GM18858 (cell line): ENCODE results near the gene WDR4.
"Not testable (repeated sequence)": the region's sequence is repeated elsewhere in the genome, so short reads cannot be mapped to it uniquely, and the experiment has no call there.

Experiments used
- ATAC-seq: cut with Tn5 transposase; IDR thresholded peaks from one replicate; pipeline ENCODE4 v1.9.1; 2021; ENCODE audit not compliant: unreplicated experiment

WDR4 gene

DNA sequence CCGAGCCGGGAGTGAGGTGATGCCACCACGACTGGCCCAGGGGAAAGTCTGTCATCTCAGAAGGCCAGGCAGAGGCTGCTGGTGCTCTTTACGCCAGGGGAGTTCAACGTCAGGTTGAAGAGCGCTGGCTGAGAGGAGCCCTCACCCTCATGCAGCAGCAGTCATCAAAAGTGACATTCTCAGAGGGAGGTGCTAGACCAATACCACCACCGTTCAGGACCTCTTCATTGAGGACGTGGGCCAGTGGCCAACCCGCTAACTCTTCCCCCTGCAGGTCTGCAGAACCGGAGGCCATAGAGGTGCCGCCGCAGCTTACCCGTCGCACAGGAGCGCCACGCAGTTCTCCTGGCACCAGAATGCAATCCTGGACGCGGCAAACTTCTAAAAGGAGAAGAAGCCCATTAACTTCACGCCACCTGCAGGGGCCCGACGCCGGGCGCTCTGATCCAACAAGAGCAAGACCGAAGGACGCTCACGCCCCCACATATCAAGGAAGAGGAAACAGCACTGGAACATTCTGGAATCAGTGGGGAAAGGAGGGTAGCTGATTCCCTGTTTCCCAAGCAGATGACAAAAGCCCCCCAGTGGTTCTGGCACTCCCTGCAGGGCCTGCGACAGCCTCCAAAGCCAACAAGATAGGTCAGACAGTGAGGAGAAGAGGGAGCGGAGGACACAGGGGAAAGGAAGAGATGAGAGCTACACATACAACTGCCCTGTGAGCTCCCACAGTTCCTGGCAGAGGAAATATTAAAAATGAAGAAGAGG, 24.9 kb downstream of the WDR4 start:
- no peak for ATAC-seq

DNA sequence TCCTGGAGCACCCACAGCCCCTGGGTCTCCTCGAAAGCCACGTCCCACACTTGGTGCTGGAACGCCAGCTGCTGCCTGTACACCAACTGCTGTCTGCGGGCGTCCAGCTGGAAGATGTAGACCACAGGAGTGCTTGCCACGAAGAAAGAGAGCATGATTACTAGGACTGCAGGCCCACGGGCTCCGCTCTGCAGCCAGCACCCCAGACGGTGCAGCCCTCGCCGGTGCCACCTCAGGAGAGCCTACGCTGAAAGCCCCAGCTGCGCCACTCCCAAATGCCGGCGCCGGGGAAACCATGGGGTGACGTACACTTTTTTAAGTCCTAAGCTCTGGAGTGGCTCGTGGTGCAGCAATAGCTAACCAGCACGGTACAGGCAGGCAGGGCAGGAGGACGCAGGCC, 25.7 kb downstream of the WDR4 start:
- no peak for ATAC-seq

DNA sequence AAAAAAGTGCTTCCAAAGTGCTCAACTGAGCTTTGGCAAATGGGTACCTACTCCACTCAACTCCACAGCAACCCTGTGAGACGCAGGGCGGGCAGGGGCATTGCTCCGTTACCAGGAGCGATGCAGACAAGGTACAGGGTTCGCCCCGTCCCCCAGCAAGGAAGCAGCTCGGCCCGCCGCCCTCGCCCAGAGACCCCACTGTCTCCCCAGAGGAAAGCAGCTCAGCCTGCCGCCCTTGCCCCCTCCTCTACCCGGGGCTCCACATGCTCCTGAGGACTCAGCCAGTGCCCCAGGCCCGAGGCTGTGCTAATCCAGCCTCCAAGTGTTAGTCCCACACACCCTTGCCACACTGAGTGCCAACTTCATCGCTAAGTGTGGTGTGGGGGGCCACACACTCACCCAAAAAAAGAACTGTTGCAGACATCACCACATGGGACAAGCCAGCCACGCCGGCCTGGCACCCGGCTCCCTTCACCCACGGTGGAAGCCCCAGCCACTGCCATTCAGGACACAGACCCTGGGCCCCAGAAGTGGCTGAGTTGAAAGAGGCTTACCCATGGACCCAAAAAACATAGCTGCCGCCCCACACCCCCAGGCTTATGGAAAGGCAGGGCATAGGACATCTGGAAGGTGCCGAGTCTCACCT, 26.3 kb downstream of the WDR4 start:
- ATAC-seq = no peak

DNA sequence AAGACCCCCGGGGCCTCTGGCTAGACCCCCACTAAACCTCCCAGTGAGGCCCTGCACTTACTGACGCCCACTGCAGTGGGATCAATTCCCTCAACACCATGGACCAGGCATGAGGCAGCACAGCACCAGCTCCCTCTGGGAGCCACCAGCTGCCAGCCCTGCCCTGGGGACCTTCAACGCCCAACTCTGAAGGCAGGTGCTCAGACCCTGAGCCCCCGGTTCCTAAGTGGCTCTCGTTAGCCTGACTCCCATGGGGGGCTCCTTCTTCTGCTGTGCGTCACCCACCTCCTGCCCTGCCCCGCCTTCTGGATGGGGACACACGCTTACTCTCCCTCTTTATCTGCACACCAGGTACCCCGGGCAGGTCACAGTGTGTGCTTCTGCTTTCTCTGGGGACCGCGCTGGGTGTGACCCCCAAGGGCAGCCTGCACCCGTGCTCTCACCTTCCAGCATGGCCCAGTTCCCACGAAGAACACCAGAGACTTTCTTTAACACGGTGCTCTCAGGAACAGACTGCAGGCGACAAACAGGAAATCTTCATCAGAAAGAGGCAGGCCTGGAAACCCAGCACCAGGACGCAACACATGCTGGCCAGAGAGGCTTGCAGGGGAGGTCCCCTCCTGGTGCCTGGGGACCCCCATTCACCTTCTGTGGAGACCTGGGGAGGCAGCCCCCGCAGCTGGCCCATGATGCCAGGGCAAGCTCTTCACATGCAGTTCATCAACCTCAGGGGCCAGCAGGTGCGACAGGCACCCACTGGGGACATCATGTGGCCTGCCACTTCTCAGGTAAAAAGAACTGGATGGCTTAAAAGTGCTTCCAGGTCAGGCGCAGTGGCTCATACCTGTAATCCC, 27.3 kb downstream of the WDR4 start:
- ATAC-seq = no peak

DNA sequence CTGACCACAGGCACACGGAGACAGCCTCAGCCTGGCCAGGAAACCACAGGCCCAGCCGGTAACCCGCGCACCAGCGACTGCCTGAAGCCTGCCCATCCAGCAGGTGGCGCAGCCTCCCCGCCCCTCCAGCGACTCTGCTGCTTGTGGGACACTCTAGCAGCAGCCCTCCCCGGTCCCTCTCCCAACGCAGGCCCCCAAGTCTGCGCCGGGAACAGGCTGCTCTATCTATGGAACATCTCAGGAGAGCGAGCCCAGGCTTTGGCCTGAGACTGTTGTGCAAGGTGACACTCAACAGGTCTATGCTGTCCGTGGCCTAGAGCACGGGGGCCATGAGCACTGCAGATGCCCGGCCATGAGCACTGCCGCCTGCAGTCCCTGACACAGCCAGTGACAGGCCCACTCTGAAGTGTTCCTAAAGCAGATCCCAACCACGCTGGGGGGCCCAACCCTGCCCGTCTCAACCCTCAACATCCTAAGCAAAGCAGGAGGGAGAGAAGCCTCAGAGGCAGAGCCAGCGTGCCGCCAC, 28.4 kb downstream of the WDR4 start:
- no peak for ATAC-seq

DNA sequence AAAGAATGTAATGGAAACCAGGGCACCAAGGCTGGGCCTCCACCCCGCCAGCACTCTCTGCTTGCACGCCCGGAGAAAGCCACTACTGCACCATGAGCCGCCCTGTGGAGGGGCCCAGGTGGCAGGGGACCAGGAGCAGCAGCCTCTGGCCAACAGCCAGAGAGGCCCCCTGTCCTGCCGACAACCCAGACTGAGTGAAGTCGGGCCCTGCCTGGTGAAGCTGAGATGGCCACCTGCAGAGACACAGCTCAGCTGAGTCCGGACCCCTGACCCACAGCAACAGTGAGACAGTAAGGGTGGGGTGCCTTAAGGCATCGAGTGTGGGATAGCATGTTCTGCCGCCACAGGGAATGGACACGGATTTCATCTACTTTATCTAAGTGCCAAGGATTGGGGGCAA, 28.9 kb downstream of the WDR4 start:
- ATAC-seq = no peak

DNA sequence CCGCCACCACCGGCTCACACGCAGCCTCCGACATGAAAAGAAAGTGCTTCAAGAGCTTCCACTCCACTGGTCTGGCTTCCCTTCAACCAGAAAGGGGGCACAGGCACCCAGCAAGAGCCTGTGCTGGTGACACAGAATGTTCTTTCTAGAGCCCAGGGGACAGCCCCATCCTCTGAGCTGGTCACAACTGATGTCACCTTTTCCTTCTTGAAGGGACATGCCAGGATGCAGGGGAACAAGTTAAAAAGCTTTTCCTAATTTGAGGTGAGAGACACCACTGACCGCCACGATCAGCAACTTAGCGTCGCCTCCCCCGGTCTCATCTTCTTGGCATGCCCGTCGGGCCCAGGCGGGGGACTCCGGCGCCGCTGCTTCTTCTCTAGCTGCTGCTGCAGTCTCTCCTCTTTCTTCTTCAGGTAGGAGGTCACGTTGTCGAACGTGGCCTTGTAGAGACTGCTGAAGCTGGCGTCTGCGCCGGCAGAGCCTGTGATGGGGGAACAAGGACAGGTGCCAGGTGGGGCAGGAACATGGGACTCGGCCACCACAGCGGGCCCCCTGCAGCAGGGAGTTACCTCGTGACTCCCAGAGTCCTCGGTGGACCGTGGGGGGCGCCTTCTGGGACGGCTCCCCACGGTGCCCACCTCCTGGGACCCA, 29.5 kb downstream of the WDR4 start:
- no peak for ATAC-seq

DNA sequence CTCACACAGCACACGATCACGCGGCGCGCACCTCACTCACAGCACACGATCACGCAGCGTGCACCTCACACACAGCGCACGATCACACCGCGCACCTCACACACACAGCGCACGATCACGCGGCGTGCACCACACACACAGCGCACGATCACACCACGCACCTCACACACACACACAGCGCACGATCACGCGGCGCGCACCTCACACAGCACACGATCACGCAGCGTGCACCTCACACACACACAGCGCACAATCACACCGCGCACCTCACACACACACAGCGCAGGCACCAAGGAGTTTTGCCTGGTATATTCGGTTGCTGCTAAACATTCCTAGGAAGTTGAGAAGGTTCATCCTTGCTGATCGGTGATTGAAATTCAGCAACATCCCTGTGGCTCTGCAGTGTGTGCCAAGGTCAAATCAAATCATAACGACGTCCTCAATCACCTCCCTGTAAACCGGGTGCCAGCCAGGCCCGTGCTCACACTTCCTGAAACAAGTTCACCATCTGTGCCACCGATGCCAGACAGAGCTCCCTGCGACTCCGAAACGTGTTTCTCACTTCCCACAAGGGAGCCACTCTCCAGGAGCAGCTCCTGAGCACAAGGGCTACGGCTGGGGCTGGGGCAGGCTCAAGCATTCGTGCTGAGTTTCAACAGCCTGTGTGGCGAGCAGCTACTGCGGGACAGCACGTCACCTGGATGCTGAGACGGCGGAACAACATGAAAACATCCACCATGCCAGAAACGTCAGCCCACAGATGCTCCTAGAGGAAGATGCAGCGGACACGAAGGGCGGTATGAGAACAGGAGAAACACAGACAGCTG, 30.2 kb downstream of the WDR4 start:
- no peak for ATAC-seq

DNA sequence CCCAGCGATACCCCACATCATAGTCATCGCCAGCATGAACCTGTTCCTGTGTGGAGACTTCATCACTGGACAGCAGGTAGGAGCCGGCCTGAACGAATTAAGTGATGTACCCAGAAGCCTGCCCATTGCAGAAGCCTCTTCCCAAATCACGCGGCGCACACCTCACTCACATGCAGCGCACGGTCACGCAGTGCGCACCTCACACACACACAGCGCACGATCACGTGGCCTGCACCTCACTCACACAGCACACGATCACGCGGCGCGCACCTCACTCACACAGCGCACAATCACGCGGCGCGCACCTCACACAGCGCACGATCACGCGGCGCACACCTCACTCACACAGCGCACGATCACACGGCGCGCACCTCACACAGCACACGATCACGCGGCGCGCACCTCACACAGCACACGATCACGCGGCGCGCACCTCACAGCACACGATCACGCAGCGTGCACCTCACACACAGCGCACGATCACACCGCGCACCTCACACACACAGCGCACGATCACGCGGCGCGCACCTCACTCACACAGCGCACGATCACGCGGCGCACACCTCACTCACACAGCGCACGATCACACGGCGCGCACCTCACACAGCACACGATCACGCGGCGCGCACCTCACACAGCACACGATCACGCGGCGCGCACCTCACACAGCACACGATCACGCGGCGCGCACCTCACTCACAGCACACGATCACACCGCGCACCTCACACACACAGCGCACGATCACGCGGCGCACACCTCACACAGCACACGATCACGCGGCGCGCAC, 31.0 kb downstream of the WDR4 start:
- ATAC-seq = not testable (repeated sequence)

DNA sequence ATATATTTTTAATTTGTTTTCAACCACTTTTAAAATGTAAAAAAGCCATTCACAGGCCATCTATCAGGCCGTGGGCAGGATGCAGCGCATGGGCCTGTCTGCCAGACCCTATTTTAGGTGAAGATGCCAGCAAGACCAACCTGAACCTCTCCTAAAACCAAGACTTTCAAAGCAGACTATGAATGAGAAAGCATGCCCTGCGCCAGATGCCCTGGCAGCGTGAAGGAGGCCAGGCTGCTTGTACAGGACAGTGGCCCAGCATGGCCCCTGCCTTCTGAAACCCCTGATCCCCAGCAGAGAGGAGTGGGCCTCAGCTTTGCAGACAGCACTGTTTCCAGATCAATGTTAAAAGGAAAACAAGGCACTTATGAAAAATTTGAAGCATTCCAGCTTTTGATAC, 31.6 kb downstream of the WDR4 start:
- ATAC-seq = no peak

DNA sequence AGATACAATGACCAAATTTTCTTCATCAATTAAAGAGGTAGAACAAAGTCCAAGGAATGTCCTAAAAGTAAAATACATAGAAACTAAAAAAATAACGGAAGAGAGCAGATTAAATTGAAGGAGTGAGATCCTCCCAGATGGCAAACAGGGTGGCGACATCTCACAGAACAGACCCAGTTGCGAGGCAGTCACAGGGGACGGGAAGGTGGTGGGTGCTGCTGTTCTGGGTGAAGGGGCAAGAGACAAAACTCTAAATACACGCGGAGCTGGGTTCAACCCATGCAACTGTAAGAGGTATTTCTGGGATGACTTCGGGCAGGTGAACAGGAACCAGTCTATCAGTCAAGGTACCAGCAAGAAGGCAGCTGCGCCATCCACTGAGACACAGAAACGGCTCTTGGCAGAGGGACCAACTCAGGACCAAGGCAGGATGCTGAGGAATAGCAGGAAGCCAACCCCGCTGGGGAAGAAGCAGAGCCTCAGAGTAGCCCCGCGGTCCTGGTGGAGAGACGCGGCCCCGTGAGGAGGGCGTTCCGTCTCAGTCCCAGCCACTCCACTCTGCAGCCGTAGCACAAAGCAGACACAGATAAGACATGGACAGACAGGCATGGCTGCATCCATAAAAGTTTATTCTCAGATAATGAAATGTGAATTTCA, 32.2 kb downstream of the WDR4 start:
- no peak for ATAC-seq

DNA sequence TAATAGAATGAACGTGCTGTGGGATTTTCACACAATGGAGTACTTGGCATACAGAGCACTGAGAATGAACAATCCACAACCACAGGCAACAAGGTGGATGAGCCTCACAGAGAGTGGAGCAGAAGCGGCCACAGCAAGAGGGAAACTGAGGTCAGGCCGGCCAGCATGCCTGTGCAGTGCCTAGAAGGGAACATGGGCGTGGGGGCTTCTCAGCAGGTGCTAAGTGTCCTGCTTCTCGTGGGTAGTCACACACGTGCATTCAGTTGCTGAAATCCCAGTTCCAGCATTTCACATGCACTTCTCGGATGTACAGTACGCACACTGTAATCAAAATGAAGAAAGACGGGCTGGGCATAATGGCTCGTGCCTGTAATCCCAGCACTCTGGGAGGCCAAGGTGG, 33.1 kb downstream of the WDR4 start:
- no peak for ATAC-seq

DNA sequence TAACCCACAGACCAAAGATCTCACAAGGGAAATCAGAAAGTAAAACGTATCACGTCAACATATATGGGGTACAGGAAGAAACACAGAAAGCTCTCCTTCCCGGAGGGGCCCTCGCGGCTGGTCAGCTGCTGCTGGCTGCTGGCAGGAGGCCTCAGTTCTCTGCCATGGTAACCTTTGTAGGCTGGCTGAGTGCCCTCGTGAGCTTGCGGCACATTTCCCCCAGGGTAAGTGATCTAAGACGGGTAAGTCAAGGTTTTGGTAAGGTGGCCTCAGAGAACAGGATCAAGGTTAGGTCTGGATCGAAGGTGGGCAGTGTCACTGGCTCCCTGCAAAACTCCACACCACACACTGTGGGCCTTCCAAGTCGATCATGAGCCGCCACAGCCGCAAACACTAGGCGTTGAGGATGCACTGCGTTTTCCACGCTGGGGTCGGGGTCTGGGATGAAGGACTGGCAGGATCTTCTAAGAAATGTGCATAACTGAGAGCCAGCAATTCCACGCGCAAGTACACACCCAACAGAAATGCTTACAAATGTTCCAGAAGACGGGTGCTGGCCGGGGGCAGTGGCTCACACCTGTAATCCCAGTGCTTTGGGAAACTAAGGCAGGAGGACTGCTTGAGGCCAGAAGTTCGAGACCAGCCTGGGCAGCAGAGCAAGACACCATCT, 33.9 kb downstream of the WDR4 start:
- no peak for ATAC-seq

DNA sequence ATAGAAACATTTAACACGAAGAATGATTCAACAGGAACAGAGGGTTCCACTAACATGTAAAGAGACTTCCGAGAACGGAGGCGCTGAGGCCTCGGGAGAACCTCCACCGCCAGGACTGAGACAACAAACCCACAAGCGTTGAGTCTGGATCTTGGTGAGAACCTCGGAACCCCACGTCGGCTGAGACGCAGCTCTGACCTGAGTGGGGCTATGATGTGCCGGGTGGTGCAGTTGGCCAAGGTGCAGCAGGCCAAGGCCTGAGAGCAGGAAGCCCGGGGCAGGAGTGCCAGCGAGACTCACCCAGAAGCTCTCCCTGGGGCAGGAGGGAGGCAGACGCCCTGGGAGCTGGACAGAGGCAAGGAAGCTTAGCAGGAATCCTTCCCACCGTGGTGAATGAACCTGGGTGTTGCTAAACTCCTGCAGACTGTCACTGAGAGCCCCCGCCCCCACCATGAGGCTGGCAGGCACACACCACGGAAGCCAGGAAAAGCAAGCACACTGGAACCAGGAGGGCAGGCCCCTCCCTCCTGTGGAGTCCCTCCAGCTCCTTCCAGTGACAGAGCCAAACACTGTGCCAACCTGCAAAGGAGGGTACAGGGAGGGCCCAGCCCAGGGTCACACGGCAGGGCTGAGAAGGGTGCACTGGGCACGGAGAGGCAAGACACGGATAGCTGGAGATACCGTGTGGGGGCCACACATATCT, 34.8 kb downstream of the WDR4 start:
- ATAC-seq = no peak

DNA sequence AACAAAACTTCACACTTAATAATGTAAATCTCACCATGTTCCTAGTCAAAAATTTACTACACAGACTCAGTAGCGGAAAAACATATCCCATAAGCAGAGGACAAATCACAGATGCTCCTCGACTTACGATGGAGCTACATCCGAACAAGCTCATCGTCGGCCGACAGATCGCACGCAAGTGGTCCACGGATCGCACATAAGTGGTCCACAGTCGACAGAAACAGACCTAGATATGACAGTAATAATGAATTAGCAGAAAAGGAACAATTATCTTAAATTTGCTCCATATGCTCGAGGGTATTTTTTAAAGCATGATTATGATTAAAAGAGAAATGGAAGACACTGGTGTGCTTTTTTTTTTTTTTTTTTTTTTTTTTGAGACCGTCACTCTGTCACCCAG, 36.3 kb downstream of the WDR4 start:
- ATAC-seq = no peak

DNA sequence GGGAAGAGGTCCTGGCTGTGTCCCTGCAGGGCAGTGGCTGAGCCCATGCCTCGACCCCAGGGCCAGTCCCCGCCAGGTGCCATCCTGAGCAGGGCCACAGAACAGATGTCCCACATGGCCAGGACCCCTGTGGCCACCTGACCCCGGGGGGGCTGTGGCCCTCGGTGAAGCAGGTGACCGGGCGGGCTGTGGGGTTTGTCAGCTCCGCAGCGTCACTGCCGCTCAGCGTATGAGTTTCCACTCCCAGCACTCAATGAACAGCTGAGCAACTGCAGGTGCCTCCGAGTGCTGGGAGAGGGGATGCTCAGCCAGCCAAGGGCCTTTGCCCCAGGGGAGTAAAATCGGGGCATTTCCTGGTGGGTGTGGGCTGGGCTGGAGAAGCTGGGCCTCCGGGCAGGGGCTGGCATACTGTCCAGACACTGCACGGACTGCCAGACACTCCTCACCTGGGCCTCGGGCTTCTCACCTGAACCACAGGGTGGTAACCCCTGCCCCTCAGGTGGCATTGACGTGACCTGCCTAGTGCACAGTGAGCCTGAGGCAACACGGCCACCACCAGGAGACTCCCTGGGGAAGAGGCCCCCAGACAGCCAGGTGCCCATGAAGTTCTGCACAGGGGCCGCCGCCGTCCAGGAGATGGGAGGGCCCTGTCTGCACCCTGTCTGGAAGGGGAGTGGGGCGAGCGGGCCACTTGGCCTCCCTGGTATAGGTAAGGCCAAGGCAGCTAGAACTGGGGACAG, 37.3 kb downstream of the WDR4 start:
- ATAC-seq = not testable (repeated sequence)
